Central memory CD8-positive, alpha-beta T cell (primary cell): Measurements from ENCODE around the gene UMPS.

Experiments
- ATAC-seq: fragments of 150-1000 bp; cut with Tn5 transposase; replicated peaks from 2 replicates; pipeline ENCODE4 v1.10.0; 2022; ENCODE audit warnings: mild to moderate bottlenecking, moderate FRiP score, moderate number of reproducible peaks; ENCODE audit not compliant: poor library complexity, severe bottlenecking; ENCODE audit errors: extremely low read depth
- DNase-seq, 2 donors: peaks; one replicate each; pipeline ENCODE4 v3.0.0; 2021; ENCODE audit warnings: low spot score in 2 of 2
- H3K27ac Mint-ChIP-seq: one replicate; pipeline ENCODE4 v1.8.0; 2022; ENCODE audit warnings: low read depth, mild to moderate bottlenecking, moderate library complexity, mixed read lengths
- H3K27me3 Mint-ChIP-seq: one replicate; pipeline ENCODE4 v1.8.0; 2022; ENCODE audit warnings: mixed read lengths
- H3K36me3 Mint-ChIP-seq: one replicate; pipeline ENCODE4 v1.8.0; 2022; ENCODE audit warnings: mild to moderate bottlenecking, moderate library complexity, mixed read lengths; ENCODE audit not compliant: insufficient read depth
- H3K4me1 Mint-ChIP-seq: one replicate; pipeline ENCODE4 v1.8.0; 2022; ENCODE audit warnings: mixed read lengths
- H3K4me3 Mint-ChIP-seq: one replicate; pipeline ENCODE4 v1.8.0; 2022; ENCODE audit warnings: mild to moderate bottlenecking, moderate library complexity, mixed read lengths
- H3K9me3 Mint-ChIP-seq: one replicate; pipeline ENCODE4 v1.8.0; 2022; ENCODE audit warnings: mixed read lengths

The UMPS gene

GRCh38 chr3:124760601-124761000 is 30.3 kb downstream of the UMPS start:
- Mint-ChIP-seq H3K4me3 (no peak overlapping the region), H3K36me3 (no peaks in the 10 kb centered on the region), H3K9me3 (no peaks in the 10 kb centered on the region), H3K27me3 (peaks cover 6% of the 10 kb centered on the region), H3K4me1 (peaks cover 5% of the 10 kb centered on the region), H3K27ac (no peak overlapping the region)
- no peak for ATAC-seq
- no peak for DNase-seq

GRCh38 chr3:124761250-124761796 is 31.1 kb downstream of the UMPS start:
- Mint-ChIP-seq H3K36me3 (no peaks in the 10 kb centered on the region), H3K9me3 (no peaks in the 10 kb centered on the region), H3K27me3 (no peaks in the 10 kb centered on the region), H3K4me1 (peaks cover 5% of the 10 kb centered on the region), H3K4me3 (peak overlapping the region; percentile 46), H3K27ac (peak overlapping the region; percentile 19)
- ATAC-seq (peak; percentile 67), DNase-seq (peak; percentile 56 to 76)

DNA sequence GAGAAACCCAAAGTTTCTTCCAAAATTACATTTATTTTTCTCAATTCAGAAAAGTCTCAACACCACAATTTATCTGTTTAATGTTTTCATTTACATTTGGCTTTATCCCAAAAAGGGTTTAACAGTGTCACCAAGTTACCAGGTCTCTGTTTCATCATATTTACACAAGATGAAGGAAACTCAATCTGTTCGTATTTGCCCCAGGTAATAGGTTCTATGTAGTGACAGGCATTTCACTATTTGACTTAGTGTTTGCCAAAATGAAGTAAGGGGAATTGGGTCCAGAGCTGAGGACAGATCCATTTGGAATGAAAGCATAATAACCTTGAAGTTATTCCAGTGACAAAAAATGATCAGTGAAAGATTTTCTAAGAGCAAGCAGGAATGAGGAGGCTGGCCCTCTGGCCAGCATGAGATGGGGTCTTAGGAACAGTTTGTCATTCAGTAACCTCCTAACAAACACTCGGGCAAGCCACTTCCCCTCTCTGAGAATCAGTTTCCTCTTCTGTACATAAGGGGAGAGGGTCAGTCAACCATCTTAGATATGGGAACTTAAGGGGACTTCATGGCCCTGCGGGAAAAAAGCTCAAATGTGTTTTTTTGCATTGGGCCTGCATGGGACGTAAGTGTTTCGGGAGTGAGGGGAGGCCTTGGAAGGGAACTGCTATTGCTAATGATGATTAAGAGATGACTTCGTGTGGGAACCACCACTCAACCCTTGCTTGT is 31.8 kb downstream of the UMPS start:
- Mint-ChIP-seq H3K9me3 (no peaks in the 10 kb centered on the region), H3K27me3 (no peaks in the 10 kb centered on the region), H3K36me3 (no peaks in the 10 kb centered on the region), H3K4me1 (peaks cover 5% of the 10 kb centered on the region), H3K4me3 (no peak overlapping the region), H3K27ac (peak overlapping the region; percentile 19)
- ATAC-seq: no peak
- DNase-seq: no peak

DNA sequence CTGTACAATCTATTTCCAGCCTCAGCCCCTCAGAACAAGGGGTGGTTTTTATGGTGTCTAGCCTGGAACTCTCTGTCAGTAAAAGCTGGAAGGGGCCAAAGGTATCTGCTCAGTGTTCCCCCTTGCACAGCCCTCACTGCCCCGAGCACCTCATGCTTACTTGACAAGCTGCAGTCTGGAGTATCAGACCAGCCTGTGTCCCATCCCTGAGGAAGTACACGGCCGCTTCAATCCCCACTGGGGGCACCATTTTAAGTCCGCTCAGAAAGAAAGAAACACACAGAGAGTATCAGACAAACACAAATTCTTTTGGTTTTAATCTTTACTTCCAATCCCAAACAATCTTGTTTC is 32.4 kb downstream of the UMPS start:
- no peak overlapping the region for H3K4me3 Mint-ChIP-seq
- DNase-seq (no peak), ATAC-seq (no peak)
- no peaks in the 10 kb centered on the region for H3K36me3 Mint-ChIP-seq
- no peaks in the 10 kb centered on the region for H3K27me3 Mint-ChIP-seq
- peaks cover 5% of the 10 kb centered on the region for H3K4me1 Mint-ChIP-seq
- H3K27ac Mint-ChIP-seq: no peak overlapping the region
- H3K9me3 Mint-ChIP-seq: no peaks in the 10 kb centered on the region

- no peaks in the 10 kb centered on the region for H3K9me3 Mint-ChIP-seq
- DNase-seq (no peak), ATAC-seq (no peak)
- H3K4me3 Mint-ChIP-seq: no peak overlapping the region
- H3K27me3 Mint-ChIP-seq: no peaks in the 10 kb centered on the region
- peaks cover 5% of the 10 kb centered on the region for H3K4me1 Mint-ChIP-seq
- H3K36me3 Mint-ChIP-seq: no peaks in the 10 kb centered on the region
- no peak overlapping the region for H3K27ac Mint-ChIP-seq
Observed at GRCh38 chr3:124763206-124763605, 33.0 kb downstream of the UMPS start.

DNA sequence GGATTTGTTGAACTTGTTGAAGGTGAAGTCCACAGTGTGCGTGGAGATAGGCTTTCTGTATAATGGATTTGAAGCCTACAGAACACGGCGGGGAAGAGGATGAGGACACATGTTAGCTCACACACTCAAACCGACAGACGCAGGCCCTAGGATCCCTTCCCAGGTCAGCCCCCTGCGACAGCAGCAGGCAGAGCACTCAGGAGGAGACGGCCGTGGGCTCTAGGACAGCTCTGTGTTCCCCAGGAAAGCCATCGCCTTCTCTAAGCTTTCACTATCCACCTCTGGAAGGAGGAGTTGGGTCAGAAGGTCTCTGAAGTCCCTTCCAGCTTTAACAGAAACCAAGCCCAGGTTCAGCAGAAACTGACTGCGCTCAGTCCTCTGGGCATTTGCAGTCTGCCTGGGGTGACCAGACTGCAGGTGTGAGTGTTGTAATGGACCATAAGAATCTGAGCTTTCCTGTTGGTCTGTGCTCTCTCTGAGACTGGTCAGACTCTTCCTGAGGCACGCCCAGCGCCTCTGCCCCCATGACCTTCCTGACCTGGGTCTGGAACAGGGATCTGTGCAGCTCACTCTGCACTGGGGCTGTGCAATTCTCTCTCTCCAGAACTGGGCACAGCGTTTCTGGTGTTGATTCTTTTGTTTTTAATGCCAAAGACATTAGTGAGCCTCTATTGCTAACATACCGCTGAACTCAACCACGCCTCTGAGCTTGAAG is 33.5 kb downstream of the UMPS start:
- H3K36me3 Mint-ChIP-seq: no peaks in the 10 kb centered on the region
- no peak for DNase-seq

GRCh38 chr3:124764746-124765145 is 34.5 kb downstream of the UMPS start:
- Mint-ChIP-seq H3K4me3 (no peak overlapping the region), H3K27ac (no peak overlapping the region), H3K27me3 (peaks cover 7% of the 10 kb centered on the region), H3K9me3 (no peaks in the 10 kb centered on the region), H3K36me3 (no peaks in the 10 kb centered on the region), H3K4me1 (peaks cover 5% of the 10 kb centered on the region)
- DNase-seq (no peak), ATAC-seq (no peak)

More for the DNA sequence above, 33.5 kb downstream of the UMPS start:
- H3K27me3 Mint-ChIP-seq: no peaks in the 10 kb centered on the region
- no peak overlapping the region for H3K27ac Mint-ChIP-seq
- ATAC-seq: no peak
- peaks cover 5% of the 10 kb centered on the region for H3K4me1 Mint-ChIP-seq
- H3K4me3 Mint-ChIP-seq: no peak overlapping the region
- no peaks in the 10 kb centered on the region for H3K9me3 Mint-ChIP-seq

DNA sequence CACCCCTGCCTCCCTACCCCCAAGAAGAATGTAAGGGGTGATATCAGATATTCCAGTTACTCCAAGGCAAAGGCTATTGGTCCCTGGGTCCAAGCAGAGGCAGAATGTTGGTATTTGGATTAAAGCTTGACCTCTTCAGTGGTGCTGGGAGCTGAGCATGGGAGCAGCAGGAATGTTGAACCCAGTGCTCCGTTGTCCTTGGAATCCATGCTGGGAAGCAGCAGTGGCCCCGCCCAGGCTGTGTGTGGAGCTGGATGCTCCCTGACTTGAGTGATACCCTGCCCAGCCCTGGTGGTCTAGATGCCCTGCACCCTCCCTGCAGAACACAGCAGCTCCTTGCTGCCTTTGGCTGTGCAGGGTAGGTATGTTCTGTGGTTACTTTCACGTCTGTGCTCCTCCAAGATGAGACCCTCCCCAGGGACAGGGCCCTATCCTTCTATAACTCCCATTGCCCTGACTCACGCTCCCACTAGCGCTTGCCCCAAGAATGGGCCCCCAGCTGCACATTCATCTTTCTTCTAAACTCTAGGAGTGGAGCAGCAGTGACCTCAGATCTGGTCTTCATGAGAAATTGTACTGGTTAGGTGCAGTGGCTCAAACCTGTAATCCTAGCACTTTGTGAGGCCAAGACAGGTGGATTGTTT is 35.1 kb downstream of the UMPS start:
- Mint-ChIP-seq H3K4me3 (no peak overlapping the region), H3K4me1 (peaks cover 5% of the 10 kb centered on the region), H3K36me3 (no peaks in the 10 kb centered on the region), H3K9me3 (no peaks in the 10 kb centered on the region), H3K27me3 (peaks cover 10% of the 10 kb centered on the region), H3K27ac (no peak overlapping the region)
- ATAC-seq (no peak), DNase-seq (no peak)

GRCh38 chr3:124766113-124767095 is 36.2 kb downstream of the UMPS start:
- peaks cover 2% of the 10 kb centered on the region for H3K4me1 Mint-ChIP-seq
- no peak for ATAC-seq
- H3K4me3 Mint-ChIP-seq: no peak overlapping the region
- H3K9me3 Mint-ChIP-seq: no peaks in the 10 kb centered on the region
- no peak for DNase-seq
- no peaks in the 10 kb centered on the region for H3K36me3 Mint-ChIP-seq
- H3K27me3 Mint-ChIP-seq: peaks cover 10% of the 10 kb centered on the region
- no peak overlapping the region for H3K27ac Mint-ChIP-seq

- Mint-ChIP-seq H3K4me1 (no peaks in the 10 kb centered on the region), H3K9me3 (no peaks in the 10 kb centered on the region), H3K36me3 (no peaks in the 10 kb centered on the region), H3K4me3 (no peak overlapping the region), H3K27ac (no peak overlapping the region), H3K27me3 (peaks cover 16% of the 10 kb centered on the region)
- no peak for DNase-seq
- no peak for ATAC-seq
Observed at GRCh38 chr3:124767264-124767663, 37.0 kb downstream of the UMPS start.

DNA sequence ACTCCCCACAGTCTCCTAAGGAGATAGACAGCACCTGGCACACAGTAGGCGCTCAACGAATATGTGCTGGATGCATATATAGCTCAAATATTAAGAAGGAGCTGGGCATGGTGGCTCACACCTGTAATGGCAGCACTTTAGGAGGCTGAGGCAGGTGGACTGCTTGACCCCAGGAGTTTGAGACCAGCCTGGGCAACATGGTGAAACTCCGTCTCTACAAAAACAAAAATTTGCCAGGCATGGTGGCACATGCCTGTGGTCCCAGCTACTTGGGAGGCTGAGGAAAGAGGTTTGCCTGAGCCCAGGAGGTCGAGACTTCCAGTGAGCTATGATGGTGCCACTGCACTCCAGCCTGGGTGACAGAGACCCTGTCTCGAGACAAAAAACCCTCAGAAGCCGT is 37.4 kb downstream of the UMPS start:
- DNase-seq (no peak), ATAC-seq (no peak)
- no peaks in the 10 kb centered on the region for H3K9me3 Mint-ChIP-seq
- no peak overlapping the region for H3K27ac Mint-ChIP-seq
- peaks cover 20% of the 10 kb centered on the region for H3K27me3 Mint-ChIP-seq
- no peaks in the 10 kb centered on the region for H3K4me1 Mint-ChIP-seq
- no peak overlapping the region for H3K4me3 Mint-ChIP-seq
- no peaks in the 10 kb centered on the region for H3K36me3 Mint-ChIP-seq

- no peak overlapping the region for H3K4me3 Mint-ChIP-seq
- DNase-seq (no peak), ATAC-seq (no peak)
- H3K9me3 Mint-ChIP-seq: no peaks in the 10 kb centered on the region
- no peaks in the 10 kb centered on the region for H3K36me3 Mint-ChIP-seq
- H3K4me1 Mint-ChIP-seq: no peaks in the 10 kb centered on the region
- H3K27ac Mint-ChIP-seq: no peak overlapping the region
- H3K27me3 Mint-ChIP-seq: peaks cover 20% of the 10 kb centered on the region
Observed at GRCh38 chr3:124768812-124769211, 38.6 kb downstream of the UMPS start.
